IMR-90 (cell line): ENCODE data around the gene HOXA5. TPM values are rescaled to one million over a fixed set of nuclear protein-coding genes. Genes with fewer than 3 reads are reported as not detected.

Experiments
- ATAC-seq: fragments of 200-7000 bp; cut with Tn5 transposase; 2 replicates; pipeline ENCODE4 v1.9.1; 2020; ENCODE audit warnings: low read depth, mild to moderate bottlenecking, moderate library complexity
- BruUV-seq: library from RNA; stranded (reverse); fragments of 400-500 nt; replicated peaks from 2 replicates; lab custom pipeline; 2021; lab: Mats Ljungman, UMichigan
- CTCF ChIA-PET: fragments of 300-600 bp; formaldehyde crosslinking; extraction: SDS; loops from one replicate; lab custom pipeline; 2021; ENCODE audit warnings: antibody characterized with exemption; lab: Yijun Ruan, JAX
- POLR2A ChIA-PET: fragments of 300-600 bp; sonication (Branson Sonifier 250); formaldehyde crosslinking; loops from one replicate; lab custom pipeline; 2022; ENCODE audit warnings: antibody characterized with exemption; ENCODE audit not compliant: unreplicated experiment; lab: Charles Lee
- DNase-seq: peaks from one replicate; pipeline ENCODE4 v3.0.0; 2013
- H2AFZ ChIP-seq: replicated peaks from 2 replicates; pipeline ENCODE3; 2013; ENCODE audit warnings: low read length, mild to moderate bottlenecking; ENCODE audit not compliant: poor library complexity
- H2AK5ac ChIP-seq: 2 replicates; pipeline ENCODE4 v1.6.1; 2013; ENCODE audit warnings: low read depth, low read length, inconsistent platforms
- H2AK9ac ChIP-seq: replicated peaks from 2 replicates; pipeline ENCODE3; 2013; ENCODE audit warnings: mild to moderate bottlenecking, low read depth, low read length, moderate library complexity; ENCODE audit not compliant: poor library complexity
- H2BK120ac ChIP-seq: 2 replicates; pipeline ENCODE4 v1.6.1; 2013; ENCODE audit warnings: low read depth, low read length, inconsistent platforms
- H2BK15ac ChIP-seq: 3 replicates; pipeline ENCODE4 v1.6.1; 2013; ENCODE audit warnings: low read depth, low read length, inconsistent platforms
- H2BK20ac ChIP-seq: 2 replicates; pipeline ENCODE4 v1.6.1; 2013; ENCODE audit warnings: low read depth, mild to moderate bottlenecking, inconsistent platforms, low read length, moderate library complexity
- H2BK5ac ChIP-seq: 2 replicates; pipeline ENCODE4 v1.6.1; 2013; ENCODE audit warnings: mild to moderate bottlenecking, low read depth, low read length, inconsistent platforms; ENCODE audit not compliant: poor library complexity, severe bottlenecking
- H3K14ac ChIP-seq: replicated peaks from 2 replicates; pipeline ENCODE4 v1.6.1; 2013; ENCODE audit warnings: low read depth, low read length, inconsistent platforms
- H3K18ac ChIP-seq: 2 replicates; pipeline ENCODE4 v1.6.1; 2013; ENCODE audit warnings: low read depth, low read length, control low read depth
- H3K23ac ChIP-seq: 2 replicates; pipeline ENCODE4 v1.6.1; 2013; ENCODE audit warnings: low read depth, low read length, inconsistent platforms
- H3K27ac ChIP-seq: 2 replicates; pipeline ENCODE4 v1.5.1; 2013; ENCODE audit warnings: mild to moderate bottlenecking, control low read depth, low read length; ENCODE audit not compliant: insufficient read depth
- H3K27me3 ChIP-seq: 2 replicates; pipeline ENCODE4 v1.6.1; 2013; ENCODE audit warnings: low read length; ENCODE audit not compliant: control insufficient read depth, insufficient read depth
- H3K36me3 ChIP-seq: 2 replicates; pipeline ENCODE4 v1.6.1; 2013; ENCODE audit warnings: low read length, mixed read lengths; ENCODE audit not compliant: control insufficient read depth, insufficient read depth
- H3K4ac ChIP-seq: 2 replicates; pipeline ENCODE4 v1.6.1; 2013; ENCODE audit warnings: low read depth, low read length, inconsistent platforms
- H3K4me1 ChIP-seq: 2 replicates; pipeline ENCODE4 v1.6.1; 2013; ENCODE audit warnings: low read length, mixed read lengths; ENCODE audit not compliant: control insufficient read depth, insufficient read depth
- H3K4me2 ChIP-seq: 2 replicates; pipeline ENCODE4 v1.6.1; 2013; ENCODE audit warnings: low read depth, mild to moderate bottlenecking, control low read depth, low read length, moderate library complexity
- H3K4me3 ChIP-seq: 2 replicates; pipeline ENCODE4 v1.5.1; 2013; ENCODE audit warnings: low read depth, mild to moderate bottlenecking, control low read depth, low read length, moderate library complexity; ENCODE audit not compliant: insufficient read depth
- H3K56ac ChIP-seq: 2 replicates; pipeline ENCODE4 v1.6.1; 2013; ENCODE audit warnings: low read length, inconsistent platforms; ENCODE audit not compliant: insufficient read depth; ENCODE audit errors: extremely low read depth
- H3K79me1 ChIP-seq, 2 experiments: 2 replicates each; pipeline ENCODE4 v1.6.1; 2013; ENCODE audit warnings: low read length in 2 of 2, inconsistent platforms in 1 of 2, low read depth in 1 of 2
- H3K9ac ChIP-seq: 2 replicates; pipeline ENCODE4 v1.6.1; 2013; ENCODE audit warnings: low read depth, low read length, control low read depth
- H3K9me1 ChIP-seq: 2 replicates; pipeline ENCODE4 v1.6.1; 2013; ENCODE audit warnings: low read length, inconsistent platforms; ENCODE audit not compliant: insufficient read depth
- H3K9me3 ChIP-seq: 2 replicates; pipeline ENCODE4 v1.6.1; 2013; ENCODE audit warnings: low read length; ENCODE audit not compliant: control insufficient read depth, insufficient read depth
- H4K20me1 ChIP-seq: 2 replicates; pipeline ENCODE4 v1.6.1; 2013; ENCODE audit warnings: low read length, inconsistent platforms; ENCODE audit not compliant: insufficient read depth
- H4K5ac ChIP-seq: 2 replicates; pipeline ENCODE4 v1.6.1; 2013; ENCODE audit warnings: mild to moderate bottlenecking, low read depth, low read length, control low read depth
- H4K8ac ChIP-seq, 2 experiments: 2 replicates each; pipeline ENCODE4 v1.6.1; 2013; ENCODE audit warnings: low read depth in 2 of 2, low read length in 2 of 2, control low read depth in 1 of 2, inconsistent platforms in 1 of 2
- H4K91ac ChIP-seq: 2 replicates; pipeline ENCODE4 v1.6.1; 2013; ENCODE audit warnings: low read depth, low read length, inconsistent platforms; ENCODE audit not compliant: insufficient read depth
- BHLHE40 ChIP-seq: fragments of 150-350 bp; IDR thresholded peaks from 2 replicates; pipeline ENCODE4 v1.6.1; 2016; ENCODE audit warnings: mild to moderate bottlenecking, low read depth, low read length
- CHD1 ChIP-seq: IDR thresholded peaks from 2 replicates; pipeline ENCODE4 v1.6.1; 2012; ENCODE audit warnings: low read depth, low read length, improper control_type of control experiment
- ELK1 ChIP-seq: fragments of 150-350 bp; IDR thresholded peaks from 2 replicates; pipeline ENCODE4 v1.6.1; 2016; ENCODE audit warnings: low read depth, mild to moderate bottlenecking, low read length, moderate library complexity, borderline replicate concordance
- FOS ChIP-seq: fragments of 150-350 bp; IDR thresholded peaks from 2 replicates; pipeline ENCODE4 v1.6.1; 2016; ENCODE audit warnings: low read depth, low read length
- MAFK ChIP-seq: IDR thresholded peaks from 2 replicates; pipeline ENCODE4 v1.6.1; 2012; ENCODE audit warnings: low read depth, low read length, improper control_type of control experiment
- MXI1 ChIP-seq: IDR thresholded peaks from 2 replicates; pipeline ENCODE4 v1.6.1; 2012; ENCODE audit warnings: low read depth, mild to moderate bottlenecking, low read length, moderate library complexity, borderline replicate concordance
- RAD21 ChIP-seq: IDR thresholded peaks from 2 replicates; pipeline ENCODE4 v1.6.1; 2012; ENCODE audit warnings: low read length, improper control_type of control experiment
- RCOR1 ChIP-seq: IDR thresholded peaks from 2 replicates; pipeline ENCODE4 v1.6.1; 2012; ENCODE audit warnings: mild to moderate bottlenecking, low read length, improper control_type of control experiment; ENCODE audit not compliant: insufficient replicate concordance
- RFX5 ChIP-seq: IDR thresholded peaks from 2 replicates; pipeline ENCODE4 v1.8.0; 2012; ENCODE audit warnings: low read depth, mild to moderate bottlenecking, low read length, moderate library complexity
- USF2 ChIP-seq: fragments of 150-350 bp; IDR thresholded peaks from 2 replicates; pipeline ENCODE4 v1.6.1; 2017; ENCODE audit warnings: mild to moderate bottlenecking, antibody characterized with exemption, low read length, low read depth
- WGBS, 2 experiments: methylation state at CpG; one replicate each; pipeline versions ENCODE4 v1.1.5 to v1.1.7; 2013; ENCODE audit warnings: missing lambda C conversion rate in 2 of 2; ENCODE audit not compliant: insufficient read length in 1 of 2; ENCODE audit errors: extremely low coverage in 2 of 2; 5-methylcytosine and 5-hydroxymethylcytosine counted together
- dilution Hi-C: fragments of 300-500 bp; cut with HindIII; formaldehyde crosslinking; loops from one replicate; pipeline ENCODE4 v1.14.3; 2018; ENCODE audit warnings: low sequenced_read_pairs; ENCODE audit not compliant: unreplicated experiment
- in situ Hi-C: fragments of 300-500 bp; cut with MboI; formaldehyde crosslinking; loops from 3 replicates; pipeline ENCODE4 v1.14.3; 2019; ENCODE audit warnings: low sequenced_read_pairs, inconsistent platforms, mixed read lengths
- intact Hi-C: fragments of 100-400 bp; cut with micrococcal nuclease; formaldehyde crosslinking; loops from 2 replicates; pipeline ENCODE4 v1.10.0; 2022
- polyA plus RNA-seq, 3 experiments: library from polyadenylated mRNA; depleted of rRNA; stranded (reverse); fragments of >200 nt; gene quantifications; 2 replicates each; pipeline ENCODE4 v1.2.3, GENCODE V29; 2012; ENCODE audit warnings: low replicate concordance in 1 of 3
- total RNA-seq: library from RNA; depleted of rRNA; stranded (reverse); fragments of >200 nt; gene quantifications from 2 replicates; pipeline ENCODE4 v1.2.3, GENCODE V29; 2012
- TF ChIP-seq, protein P1 (sequence below): conservative IDR thresholded peaks from 2 replicates; pipeline ENCODE4 v1.5.1; 2012; ENCODE audit warnings: mild to moderate bottlenecking, low read depth, low read length, improper control_type of control experiment

The HOXA5 gene
- total and polyA plus RNA-seq, 2 of the 4 experiments (the other 2 are of a cell fraction), result 19.9 to 29.4 TPM

GRCh38 chr7:27100694-27101170 lies 42.7 kb downstream of the HOXA5 start:
- ATAC-seq (no peak), DNase-seq (peak; percentile 54)
- Histone ChIP-seq H3K4me3 (peak overlapping the region; percentile 52), H3K4me2 (peak overlapping the region; percentile 97), H3K9me3 (no peaks in the 10 kb centered on the region), H3K4ac (peak overlapping the region; percentile 74), H2BK20ac (peak overlapping the region; percentile 2; the same call in 1 of the 2 replicates), H3K4me1 (peaks cover 29% of the 10 kb centered on the region), H4K8ac (peak overlapping the region; percentile 54 to 76; a peak in 3 of 4 replicates), H2BK120ac (peak overlapping the region; percentile 42), H4K5ac (peak overlapping the region; percentile 75), H3K36me3 (peaks cover 10% of the 10 kb centered on the region), H4K91ac (peak overlapping the region; percentile 81), H3K27me3 (no peaks in the 10 kb centered on the region), H3K9me1 (no peaks in the 10 kb centered on the region), H3K14ac (peak overlapping the region; percentile 40), H2AK5ac (peak overlapping the region; percentile 76; the same call in 1 of the 2 replicates), H3K9ac (peak overlapping the region; percentile 93), H3K56ac (peak overlapping the region; percentile 86), H2AFZ (peak overlapping the region; percentile 19), H3K18ac (peak overlapping the region; percentile 93), H2BK15ac (peak overlapping the region; percentile 39; the same call in 1 of the 3 replicates), H3K23ac (peak overlapping the region; percentile 91), H2BK5ac (peak overlapping the region; percentile 95), H3K27ac (peak overlapping the region; percentile 96), H4K20me1 (peaks cover 13% of the 10 kb centered on the region), H2AK9ac (peak overlapping the region; percentile 70), H3K79me1 (peaks cover 0 to 26% of the 10 kb centered on the region in 2 experiments; a peak in 2 of 4 replicates)
- 0% methylated on average over 5 of the region's 8 CpGs; no CpG with 5 or more reads in 1 of the 2 experiments for WGBS, 2 experiments
- POLR2A ChIA-PET, result interaction anchor here (1.2 to 1.5 kb wide), 2 partner anchors 15 to 18 kb away, joined by 3 read pairs; no protein-coding TSS in a partner anchor
- TF ChIP-seq ELK1 (no peak), RCOR1 (no peak), CHD1 (no peak), MAFK (no peak), RAD21 (no peak), BHLHE40 (no peak), MXI1 (no peak), USF2 (no peak), RFX5 (no peak), FOS (no peak)
- TF ChIP-seq, protein P1, sequence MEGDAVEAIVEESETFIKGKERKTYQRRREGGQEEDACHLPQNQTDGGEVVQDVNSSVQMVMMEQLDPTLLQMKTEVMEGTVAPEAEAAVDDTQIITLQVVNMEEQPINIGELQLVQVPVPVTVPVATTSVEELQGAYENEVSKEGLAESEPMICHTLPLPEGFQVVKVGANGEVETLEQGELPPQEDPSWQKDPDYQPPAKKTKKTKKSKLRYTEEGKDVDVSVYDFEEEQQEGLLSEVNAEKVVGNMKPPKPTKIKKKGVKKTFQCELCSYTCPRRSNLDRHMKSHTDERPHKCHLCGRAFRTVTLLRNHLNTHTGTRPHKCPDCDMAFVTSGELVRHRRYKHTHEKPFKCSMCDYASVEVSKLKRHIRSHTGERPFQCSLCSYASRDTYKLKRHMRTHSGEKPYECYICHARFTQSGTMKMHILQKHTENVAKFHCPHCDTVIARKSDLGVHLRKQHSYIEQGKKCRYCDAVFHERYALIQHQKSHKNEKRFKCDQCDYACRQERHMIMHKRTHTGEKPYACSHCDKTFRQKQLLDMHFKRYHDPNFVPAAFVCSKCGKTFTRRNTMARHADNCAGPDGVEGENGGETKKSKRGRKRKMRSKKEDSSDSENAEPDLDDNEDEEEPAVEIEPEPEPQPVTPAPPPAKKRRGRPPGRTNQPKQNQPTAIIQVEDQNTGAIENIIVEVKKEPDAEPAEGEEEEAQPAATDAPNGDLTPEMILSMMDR, result no peak
- BruUV-seq, result no TSS peak
- intact Hi-C loops, result loop anchor here (2.0 kb wide), 1 partner anchor 14 kb away; no protein-coding TSS in a partner anchor
- CTCF ChIA-PET, result interaction anchor here (0.8 to 1.0 kb wide), 2 partner anchors 14 to 26 kb away, joined by 4 read pairs; no protein-coding TSS in a partner anchor
- dilution Hi-C loops, result no loop called here
- in situ Hi-C loops, result loop anchor here (5.0 to 10.0 kb wide), 4 partner anchors 42 to 1238 kb away; partner anchors contain the start of gene HOXA5
